Ishikawa (cell line): ENCODE measurements around the gene GRAMD4.

Source experiments
- CEBPB ChIP-seq: IDR thresholded peaks from 2 replicates; pipeline ENCODE4 v1.6.1; 2012
- CREB1 ChIP-seq: IDR thresholded peaks from 2 replicates; pipeline ENCODE4 v1.6.1; 2012; ENCODE audit warnings: low read depth
- EP300 ChIP-seq: IDR thresholded peaks from 2 replicates; pipeline ENCODE4 v1.6.1; 2012; ENCODE audit warnings: borderline replicate concordance
- NFIC ChIP-seq: IDR thresholded peaks from 2 replicates; pipeline ENCODE4 v1.6.1; 2012
- TEAD4 ChIP-seq: IDR thresholded peaks from 2 replicates; pipeline ENCODE4 v1.6.1; 2012
- USF1 ChIP-seq: IDR thresholded peaks from 2 replicates; pipeline ENCODE4 v1.6.1; 2012

The GRAMD4 gene

DNA sequence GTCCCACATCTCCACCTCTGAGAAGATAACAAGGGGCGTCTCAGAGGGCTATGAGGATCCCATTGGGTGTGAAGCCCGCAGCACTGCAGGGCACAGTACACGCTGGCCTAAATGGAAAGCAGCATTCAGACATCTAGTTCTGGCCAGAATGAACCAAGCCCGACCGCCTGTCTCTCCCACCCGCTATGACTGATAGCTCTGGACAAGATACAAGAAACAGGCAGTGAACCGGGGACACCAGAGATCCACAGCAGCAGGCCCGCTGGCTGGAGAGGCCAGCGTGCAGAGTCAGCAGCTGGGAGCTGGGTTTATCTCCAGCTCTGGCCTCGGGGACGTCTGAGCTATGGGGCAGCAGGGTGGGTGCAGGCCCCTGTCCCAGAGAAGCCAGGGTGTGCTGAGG lies 108.3 kb downstream of the GRAMD4 start:
- TF ChIP-seq CEBPB (no peak), USF1 (no peak), NFIC (no peak), CREB1 (no peak), TEAD4 (no peak), EP300 (no peak)
